ENCODE results near the gene TLE5.

GRCh38 chr19:3039125-3039524, 23.2 kb downstream of the TLE5 start:
- TF ChIP-seq CTCF (IDR thresholded peaks at IDR 0.05; ENCODE audit: insufficient read depth, low read length) (no peak), GABPA (IDR thresholded peaks at IDR 0.05; ENCODE audit: low read depth) (no peak), POLR2AphosphoS5 (IDR thresholded peaks at IDR 0.05; ENCODE audit: low read depth) (no peak), SPI1 (IDR thresholded peaks at IDR 0.05; ENCODE audit: borderline replicate concordance, low read depth) (no peak)
